ENCODE results near the gene RRN3. TPM values are rescaled to one million over a fixed set of nuclear protein-coding genes. Genes with fewer than 3 reads are reported as not detected.

Gene RRN3
- total and polyA plus RNA-seq, 9 of the 15 experiments (the other 6 are each of a cell fraction or from before 2014, with no cell fraction given), result 22.2 to 49.5 (median 28.4) TPM

DNA sequence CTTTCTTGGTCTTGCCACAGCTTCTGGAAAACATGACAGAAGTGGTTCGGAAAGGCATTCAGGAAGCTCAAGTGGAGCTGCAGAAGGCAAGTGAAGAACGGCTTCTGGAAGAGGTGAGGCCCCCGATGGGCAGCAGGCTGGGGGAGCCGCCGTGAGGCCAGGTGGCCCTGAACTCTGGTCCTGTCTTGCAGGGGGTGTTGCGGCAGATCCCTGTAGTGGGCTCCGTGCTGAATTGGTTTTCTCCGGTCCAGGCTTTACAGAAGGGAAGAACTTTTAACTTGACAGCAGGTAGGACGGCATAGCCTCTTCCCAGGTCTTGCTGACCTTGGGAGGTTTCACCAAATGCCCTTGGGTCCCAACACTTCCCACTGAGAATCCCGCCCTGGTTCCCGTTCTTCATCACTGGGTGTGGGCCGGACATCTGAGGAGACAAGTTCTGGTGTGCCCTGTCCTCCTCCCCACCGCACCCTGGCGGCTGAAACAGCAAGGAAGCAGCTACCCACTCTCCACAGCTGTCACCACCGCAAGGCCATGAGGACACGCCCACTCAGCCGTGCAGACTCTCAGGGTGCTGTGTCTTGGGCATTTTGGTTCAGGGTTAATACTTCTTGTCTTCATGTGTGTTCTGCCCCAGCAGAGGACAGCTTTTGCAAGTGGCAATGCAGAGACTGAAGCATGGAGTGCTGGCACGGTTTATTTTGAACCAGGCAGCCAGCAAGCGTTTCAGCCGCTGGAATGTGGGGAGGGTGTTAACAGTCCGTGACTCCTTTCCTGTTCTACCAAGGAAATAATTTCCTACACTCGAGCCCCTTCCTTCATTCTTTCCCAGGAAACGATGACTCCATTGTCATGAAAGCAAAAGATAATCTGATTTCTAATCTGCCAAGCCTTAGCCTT is 59.6 kb downstream of the RRN3 start:
- H3K79me2 ChIP-seq (ENCODE audit: control insufficient read depth, insufficient read depth, low read length), result no peaks in the 10 kb centered on the region
- ATAC-seq, result no peak
- in situ Hi-C loops (cut with MboI) (no loop called here), intact Hi-C loops (cut with micrococcal nuclease) (no loop called here)
- TF ChIP-seq CHD1 (IDR thresholded peaks at IDR 0.05; ENCODE audit: low read length) (no peak), POLR3G (IDR thresholded peaks at IDR 0.05; ENCODE audit: extremely low read depth, insufficient read length, insufficient replicate concordance) (no peak)
- no TSS peak for BruUV-seq (replicated peaks)
- H4K20me1 ChIP-seq (replicated peaks; ENCODE audit: control insufficient read depth, insufficient read depth, low read length), result 0 out of 2 replicates have a peak, but pooled peaks cover 6% of the 10 kb centered on the region
- H3K4me1 ChIP-seq (replicated peaks in 1 of 2; ENCODE audit: control insufficient read depth in 2 of 2, insufficient read depth in 2 of 2, low read length in 2 of 2), result no peaks in the 10 kb centered on the region; a peak in 1 of 5 replicates
- H3K27me3 ChIP-seq (ENCODE audit: control insufficient read depth in 2 of 2, insufficient read depth in 2 of 2, low read length in 2 of 2), result no peaks in the 10 kb centered on the region
- no peak overlapping the region for H3K4me2 ChIP-seq (ENCODE audit: insufficient read depth, low read length)
- no peaks in the 10 kb centered on the region for H3K9me1 ChIP-seq (ENCODE audit: control insufficient read depth, insufficient read depth, low read length)
- no peak for FAIRE-seq
- DNase-seq (ENCODE audit: extremely low read depth in 1 of 4, low spot score in 3 of 4), result no peak
- no peak overlapping the region for H2AFZ ChIP-seq (ENCODE audit: low read depth, low read length)
- no peak overlapping the region for H3K9ac ChIP-seq (ENCODE audit: insufficient read depth in 1 of 2, low read depth in 2 of 2, low read length in 2 of 2)
- ChIA-PET CTCF (ENCODE audit: low intra/inter-chr PET ratio) (no interaction called here), POLR2A (no interaction called here)
- H3K27ac ChIP-seq (ENCODE audit: extremely low read depth, low read depth, low read length), result no peak overlapping the region
- H3K36me3 ChIP-seq (ENCODE audit: control insufficient read depth, insufficient read depth, low read length), result peaks cover 85% of the 10 kb centered on the region; the same call in 2 of the 3 replicates
- no peak overlapping the region for H3K4me3 ChIP-seq
- no peaks in the 10 kb centered on the region for H3K9me3 ChIP-seq (replicated peaks; ENCODE audit: control insufficient read depth, insufficient read depth, low read depth, low read length)
- 85% methylated on average over 22 of the region's 23 CpGs for WGBS (ENCODE audit: insufficient coverage, low coverage, missing lambda C conversion rate)

DNA sequence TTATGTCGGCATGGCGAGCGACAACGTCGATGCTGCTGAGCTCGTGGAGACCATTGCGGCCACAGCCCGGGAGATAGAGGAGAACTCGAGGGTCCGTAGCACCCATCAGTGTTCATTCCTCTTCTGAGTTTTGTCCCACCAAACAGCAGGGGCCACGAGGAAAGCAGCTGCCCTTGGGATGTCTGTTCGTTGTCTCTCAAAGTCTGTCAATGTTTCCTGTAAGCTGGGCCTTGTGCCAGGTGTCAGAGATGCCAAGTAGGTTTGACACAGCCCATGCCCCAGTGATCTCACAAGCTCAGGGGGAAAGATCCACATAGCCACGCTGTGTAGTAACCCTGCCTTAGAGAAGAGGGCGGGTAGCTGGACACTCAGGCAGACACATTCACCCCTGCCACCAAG is 60.8 kb downstream of the RRN3 start:
- no peak overlapping the region for H3K4me2 ChIP-seq (ENCODE audit: insufficient read depth, low read length)
- intact Hi-C loops (cut with micrococcal nuclease), result no loop called here
- no peak for FAIRE-seq
- H3K27me3 ChIP-seq (ENCODE audit: control insufficient read depth in 2 of 2, insufficient read depth in 2 of 2, low read length in 2 of 2), result no peaks in the 10 kb centered on the region
- H3K9me1 ChIP-seq (ENCODE audit: control insufficient read depth, insufficient read depth, low read length), result no peaks in the 10 kb centered on the region
- H3K4me3 ChIP-seq, result no peak overlapping the region
- ChIA-PET POLR2A (interaction anchor here (0.6 to 1.4 kb wide), 4 partner anchors 8 to 1156 kb away, joined by 3 to 4 read pairs (median 4); no protein-coding TSS in a partner anchor), CTCF (ENCODE audit: low intra/inter-chr PET ratio) (no interaction called here)
- H3K9me3 ChIP-seq (replicated peaks; ENCODE audit: control insufficient read depth, insufficient read depth, low read depth, low read length), result no peaks in the 10 kb centered on the region
- TF ChIP-seq CBFA2T3 (IDR thresholded peaks at IDR 0.05) (no peak), HDAC6 (IDR thresholded peaks at IDR 0.05; ENCODE audit: low read depth, low read length) (no peak), ZNF444 (CRISPR knock-in tag; IDR thresholded peaks at IDR 0.05) (no peak), ZNF146 (CRISPR knock-in tag; IDR thresholded peaks at IDR 0.05; ENCODE audit: unreplicated experiment) (no peak)
- no peak for DNase-seq (ENCODE audit: extremely low read depth in 1 of 4, low spot score in 3 of 4)
- 85% methylated on average over 11 of the region's 14 CpGs for WGBS (ENCODE audit: insufficient coverage, low coverage, missing lambda C conversion rate)
- H3K4me1 ChIP-seq (replicated peaks in 1 of 2; ENCODE audit: control insufficient read depth in 2 of 2, insufficient read depth in 2 of 2, low read length in 2 of 2), result peaks cover 0 to 6% of the 10 kb centered on the region in 2 experiments; a peak in 2 of 5 replicates
- peaks cover 82% of the 10 kb centered on the region; the same call in 2 of the 3 replicates for H3K36me3 ChIP-seq (ENCODE audit: control insufficient read depth, insufficient read depth, low read length)
- in situ Hi-C loops (cut with MboI), result no loop called here
- 0 out of 2 replicates have a peak, but pooled peaks cover 6% of the 10 kb centered on the region for H4K20me1 ChIP-seq (replicated peaks; ENCODE audit: control insufficient read depth, insufficient read depth, low read length)
- no peak overlapping the region for H2AFZ ChIP-seq (ENCODE audit: low read depth, low read length)
- BruUV-seq (replicated peaks), result no TSS peak
- no peaks in the 10 kb centered on the region for H3K79me2 ChIP-seq (ENCODE audit: control insufficient read depth, insufficient read depth, low read length)
- H3K27ac ChIP-seq (ENCODE audit: extremely low read depth, low read depth, low read length), result no peak overlapping the region
- no peak overlapping the region for H3K9ac ChIP-seq (ENCODE audit: insufficient read depth in 1 of 2, low read depth in 2 of 2, low read length in 2 of 2)
- no peak for ATAC-seq
